HG03039 (cell line): ENCODE measurements around the gene ART3.

Source experiments
- ATAC-seq: cut with Tn5 transposase; IDR thresholded peaks from one replicate; pipeline ENCODE4 v1.9.1; 2021; ENCODE audit warnings: mild to moderate bottlenecking, moderate library complexity; ENCODE audit not compliant: unreplicated experiment

The ART3 gene

GRCh38 chr4:76144546-76144945 is 70.0 kb downstream of the ART3 start:
- no peak for ATAC-seq

GRCh38 chr4:76147454-76148141 is 73.1 kb downstream of the ART3 start:
- peak; percentile 37 for ATAC-seq

GRCh38 chr4:76148142-76148865 is 73.8 kb downstream of the ART3 start, which contains the start of gene NUP54:
Gene NUP54, minus strand, starts transcription at chr4:76148397. Its CDS starts 23 bp downstream, at chr4:76148374.
- ATAC-seq: peak; percentile 99

- ATAC-seq: no peak
Measured at GRCh38 chr4:76153356-76153755, 78.8 kb downstream of the ART3 start.

- ATAC-seq: no peak
Measured at GRCh38 chr4:76155979-76156378, 81.5 kb downstream of the ART3 start.

- ATAC-seq: no peak
Measured at GRCh38 chr4:76156635-76157034, 82.1 kb downstream of the ART3 start.

GRCh38 chr4:76160355-76160754 is 85.8 kb downstream of the ART3 start:
- ATAC-seq: no peak
